HepG2 (cell line): ENCODE data around the gene SLC25A19. TPM values are rescaled to one million over a fixed set of nuclear protein-coding genes. Genes with fewer than 3 reads are reported as not detected.

Source experiments
- BCL3 ChIP-seq: sonication (generic); formaldehyde crosslinking; IDR thresholded peaks from 2 replicates; pipeline ENCODE4 v1.5.1; 2020; ENCODE audit warnings: mild to moderate bottlenecking, missing genetic modification reagents, moderate library complexity
- CBX5 ChIP-seq: sonication (generic); formaldehyde crosslinking; IDR thresholded peaks from 2 replicates; pipeline ENCODE4 v1.4.0; 2020; ENCODE audit warnings: missing genetic modification reagents, borderline replicate concordance
- CHD4 ChIP-seq: fragments of 200-600 bp; sonication (generic); IDR thresholded peaks from 2 replicates; pipeline ENCODE4 v1.7.0; 2017; ENCODE audit warnings: mild to moderate bottlenecking, low read length, borderline replicate concordance
- EEA1 ChIP-seq: sonication (generic); formaldehyde crosslinking; IDR thresholded peaks from 2 replicates; pipeline ENCODE4 v1.5.1; 2020; ENCODE audit warnings: mild to moderate bottlenecking, missing genetic modification reagents, borderline replicate concordance
- FOXA1 ChIP-seq, 2 experiments: fragments of 450-650 bp in 1 of 2; sonication (generic) in 1 of 2; formaldehyde crosslinking in 1 of 2; IDR thresholded peaks; 2 replicates each; pipeline versions ENCODE4 v1.4.0 to v1.6.1; 2016 to 2020; ENCODE audit warnings: missing genetic modification reagents in 1 of 2
- NAIF1 ChIP-seq: sonication (generic); formaldehyde crosslinking; IDR thresholded peaks from 2 replicates; pipeline ENCODE4 v1.5.0; 2020; ENCODE audit warnings: mild to moderate bottlenecking, missing genetic modification reagents, borderline replicate concordance
- POLR2G ChIP-seq: fragments of 200-400 bp; formaldehyde crosslinking; IDR thresholded peaks from 2 replicates; pipeline ENCODE4 v1.6.1; 2018; ENCODE audit warnings: mild to moderate bottlenecking, low read depth, low read length, moderate library complexity
- RXRA ChIP-seq: sonication (generic); formaldehyde crosslinking; IDR thresholded peaks from 2 replicates; pipeline ENCODE4 v1.5.1; 2020; ENCODE audit warnings: missing genetic modification reagents
- SSRP1 ChIP-seq: IDR thresholded peaks from 2 replicates; pipeline ENCODE4 v1.6.1; 2016; ENCODE audit warnings: control low read depth
- TAF15 ChIP-seq: fragments of 200-400 bp; formaldehyde crosslinking; IDR thresholded peaks from one replicate; pipeline ENCODE4 v1.6.1; 2018; ENCODE audit warnings: mild to moderate bottlenecking, low read depth, low read length; ENCODE audit not compliant: poor library complexity, severe bottlenecking
- TARDBP ChIP-seq: sonication (generic); formaldehyde crosslinking; IDR thresholded peaks from 2 replicates; pipeline ENCODE4 v1.8.0; 2022; ENCODE audit warnings: mild to moderate bottlenecking, missing genetic modification reagents
- ZEB1 ChIP-seq: IDR thresholded peaks from 2 replicates; pipeline ENCODE4 v1.6.1; 2012; ENCODE audit warnings: mild to moderate bottlenecking, low read depth, inconsistent platforms; ENCODE audit not compliant: insufficient replicate concordance
- ZNF101 ChIP-seq: sonication (generic); formaldehyde crosslinking; IDR thresholded peaks from 2 replicates; pipeline ENCODE4 v1.4.0; 2020; ENCODE audit warnings: mild to moderate bottlenecking, low read depth, missing genetic modification reagents, borderline replicate concordance
- ZNF224 ChIP-seq: sonication (generic); formaldehyde crosslinking; IDR thresholded peaks from 2 replicates; pipeline ENCODE4 v1.5.0; 2020; ENCODE audit warnings: mild to moderate bottlenecking, missing genetic modification reagents
- ZNF230 ChIP-seq: sonication (generic); formaldehyde crosslinking; IDR thresholded peaks from 2 replicates; pipeline ENCODE4 v1.4.0; 2020; ENCODE audit warnings: mild to moderate bottlenecking, missing genetic modification reagents
- ZNF446 ChIP-seq: sonication (generic); formaldehyde crosslinking; IDR thresholded peaks from 2 replicates; pipeline ENCODE4 v1.5.0; 2020; ENCODE audit warnings: mild to moderate bottlenecking, missing genetic modification reagents
- ZNF512B ChIP-seq: sonication (generic); formaldehyde crosslinking; IDR thresholded peaks from 2 replicates; pipeline ENCODE4 v1.5.1; 2020; ENCODE audit warnings: missing genetic modification reagents, mild to moderate bottlenecking, borderline replicate concordance
- ZNF543 ChIP-seq: sonication (generic); formaldehyde crosslinking; IDR thresholded peaks from 2 replicates; pipeline ENCODE4 v1.4.0; 2020; ENCODE audit warnings: mild to moderate bottlenecking, missing genetic modification reagents
- ZNF556 ChIP-seq: sonication (generic); formaldehyde crosslinking; IDR thresholded peaks from 2 replicates; pipeline ENCODE4 v1.4.0; 2020; ENCODE audit warnings: mild to moderate bottlenecking, missing genetic modification reagents, borderline replicate concordance
- ZNF746 ChIP-seq: sonication (generic); formaldehyde crosslinking; IDR thresholded peaks from 2 replicates; pipeline ENCODE4 v1.8.0; 2022; ENCODE audit warnings: mild to moderate bottlenecking, missing genetic modification reagents
- ZNF768 ChIP-seq: sonication (generic); formaldehyde crosslinking; IDR thresholded peaks from 2 replicates; pipeline ENCODE4 v1.4.0; 2020; ENCODE audit warnings: missing genetic modification reagents
- ZNF776 ChIP-seq: sonication (generic); formaldehyde crosslinking; IDR thresholded peaks from 2 replicates; pipeline ENCODE4 v1.4.0; 2020; ENCODE audit warnings: mild to moderate bottlenecking, missing genetic modification reagents
- ZSCAN29 ChIP-seq: sonication (generic); formaldehyde crosslinking; conservative IDR thresholded peaks from 2 replicates; pipeline ENCODE4 v1.4.0; 2020; ENCODE audit warnings: mild to moderate bottlenecking, missing genetic modification reagents
- polyA plus RNA-seq, 8 experiments: library from polyadenylated mRNA; depleted of rRNA in 3 of 8; stranded (reverse) in 7 of 8; unstranded in 1 of 8; fragments of >200 nt; fragmentation: Illumina TruSeq in 4 of 8; extraction: Trizol in 4 of 8; gene quantifications; 2 replicates each; pipeline versions ENCODE4 v1.2.1 to v1.2.3, GENCODE V29; 2011 to 2016; ENCODE audit warnings: low read depth in 4 of 8, missing spikeins in 1 of 8, mixed read lengths in 1 of 8; ENCODE audit not compliant: insufficient read depth in 1 of 8
- total RNA-seq, 5 experiments: library from RNA; depleted of rRNA; stranded (reverse); fragments of >200 nt; fragmentation: Illumina TruSeq; extraction: Trizol; gene quantifications; 2 replicates each; pipeline ENCODE4 v1.2.3, GENCODE V29; 2016; ENCODE audit warnings: low read depth in 1 of 5
- TF ChIP-seq, protein P1 (sequence below): sonication (generic); formaldehyde crosslinking; IDR thresholded peaks from 2 replicates; pipeline ENCODE4 v1.4.0; 2020; ENCODE audit warnings: missing genetic modification reagents

SLC25A19 gene
- total and polyA plus RNA-seq, 2 of the 13 experiments (the other 11 are each of a cell fraction or from before 2014, with no cell fraction given) = 24.4 to 41.4 TPM

GRCh38 chr17:75270218-75270965, 18.8 kb downstream of the SLC25A19 start (continued):
- no peak for TF ChIP-seq ZNF512B (CRISPR knock-in tag)
- peak; percentile 69 for TF ChIP-seq POLR2G
- peak; percentile 84 for TF ChIP-seq SSRP1
- no peak for TF ChIP-seq FOXA1 (IDR thresholded peaks at IDR 0.05)
- peak; percentile 21; the same call in 1 of the 2 replicates for TF ChIP-seq FOXA1 (CRISPR knock-in tag; IDR thresholded peaks at IDR 0.05)
- peak; percentile 67; the same call in 1 of the 2 replicates for TF ChIP-seq NAIF1 (CRISPR knock-in tag)
- peak; percentile 33; the same call in 1 of the 2 replicates for TF ChIP-seq ZNF543 (CRISPR knock-in tag)
- TF ChIP-seq ZSCAN29 (CRISPR knock-in tag) = 0 out of 2 replicates have a peak, but pooled peaks have one; percentile 48
- peak; percentile 54; the same call in 1 of the 2 replicates for TF ChIP-seq ZNF776 (CRISPR knock-in tag)
- TF ChIP-seq ZNF768 (CRISPR knock-in tag) = peak; percentile 34; the same call in 1 of the 2 replicates
- TF ChIP-seq ZNF556 (CRISPR knock-in tag) = no peak
- no peak for TF ChIP-seq TAF15
- no peak; the same call in 1 of the 2 replicates for TF ChIP-seq ZNF230 (CRISPR knock-in tag)
- peak; percentile 54; the same call in 1 of the 2 replicates for TF ChIP-seq EEA1 (CRISPR knock-in tag)
- TF ChIP-seq CBX5 = peak; percentile 21; the same call in 1 of the 2 replicates
- TF ChIP-seq RXRA (CRISPR knock-in tag) = no peak
- peak; percentile 53; the same call in 1 of the 2 replicates for TF ChIP-seq ZNF224 (CRISPR knock-in tag)
- peak; percentile 20; the same call in 1 of the 2 replicates for TF ChIP-seq ZNF446 (CRISPR knock-in tag)
- TF ChIP-seq, protein P1, sequence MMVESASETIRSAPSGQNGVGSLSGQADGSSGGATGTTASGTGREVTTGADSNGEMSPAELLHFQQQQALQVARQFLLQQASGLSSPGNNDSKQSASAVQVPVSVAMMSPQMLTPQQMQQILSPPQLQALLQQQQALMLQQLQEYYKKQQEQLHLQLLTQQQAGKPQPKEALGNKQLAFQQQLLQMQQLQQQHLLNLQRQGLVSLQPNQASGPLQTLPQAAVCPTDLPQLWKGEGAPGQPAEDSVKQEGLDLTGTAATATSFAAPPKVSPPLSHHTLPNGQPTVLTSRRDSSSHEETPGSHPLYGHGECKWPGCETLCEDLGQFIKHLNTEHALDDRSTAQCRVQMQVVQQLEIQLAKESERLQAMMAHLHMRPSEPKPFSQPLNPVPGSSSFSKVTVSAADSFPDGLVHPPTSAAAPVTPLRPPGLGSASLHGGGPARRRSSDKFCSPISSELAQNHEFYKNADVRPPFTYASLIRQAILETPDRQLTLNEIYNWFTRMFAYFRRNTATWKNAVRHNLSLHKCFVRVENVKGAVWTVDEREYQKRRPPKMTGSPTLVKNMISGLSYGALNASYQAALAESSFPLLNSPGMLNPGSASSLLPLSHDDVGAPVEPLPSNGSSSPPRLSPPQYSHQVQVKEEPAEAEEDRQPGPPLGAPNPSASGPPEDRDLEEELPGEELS (CRISPR knock-in tag) = no peak
- no peak for TF ChIP-seq CHD4
- no peak; the same call in 1 of the 2 replicates for TF ChIP-seq ZNF101 (CRISPR knock-in tag)
- TF ChIP-seq ZNF746 = peak; percentile 13; the same call in 1 of the 2 replicates
- TF ChIP-seq ZEB1 = peak; percentile 58
- TF ChIP-seq TARDBP = peak; percentile 31; the same call in 1 of the 2 replicates
- TF ChIP-seq BCL3 = peak; percentile 30; the same call in 1 of the 2 replicates
